ENCODE measurements around the gene TMPRSS6. TPM values are rescaled to one million over a fixed set of nuclear protein-coding genes. Genes with fewer than 3 reads are reported as not detected.

Gene TMPRSS6
- total RNA-seq, 8 experiments from 2014 or later, result 0.05 to 0.56 (median 0.18) TPM; not detected in 1

DNA sequence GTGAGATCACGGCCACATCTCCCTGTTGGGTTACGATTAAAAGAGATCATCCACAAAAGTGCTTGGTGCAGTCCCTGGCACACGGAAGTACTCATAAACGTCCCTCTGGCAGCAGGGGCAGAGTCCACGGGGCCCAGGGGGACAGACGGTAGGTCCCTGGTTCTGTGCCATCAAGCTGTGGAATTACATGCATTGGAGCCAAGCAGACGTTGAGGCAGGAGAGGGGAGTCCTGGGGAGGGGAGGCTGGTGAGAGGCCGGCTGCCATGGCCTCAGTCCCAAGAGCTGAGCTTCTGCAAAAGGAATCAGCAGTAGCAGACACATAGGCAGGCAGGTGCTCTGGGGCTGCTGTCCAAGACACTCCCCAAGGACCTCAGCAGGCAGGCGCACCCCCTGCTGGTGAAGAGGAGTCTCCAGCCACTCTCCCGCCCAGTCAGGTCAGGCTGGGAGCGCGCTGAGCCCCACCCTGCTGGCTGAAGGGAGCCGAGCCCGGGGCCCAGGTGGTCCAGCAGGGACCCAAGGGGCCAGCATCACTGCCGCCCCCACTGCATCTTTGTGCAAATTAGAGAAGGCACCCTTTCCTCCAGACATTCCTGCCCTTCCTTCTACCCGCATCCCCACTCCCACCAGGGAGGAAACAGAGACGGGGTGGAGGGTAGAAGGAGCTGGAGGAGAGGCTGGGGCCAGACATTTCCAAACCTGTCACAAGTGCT, 65.5 kb downstream of the TMPRSS6 start:
- Histone ChIP-seq H3K27ac (no peak overlapping the region), H3K4me1 (replicated peaks in 1 of 2) (peaks cover 0 to 10% of the 10 kb centered on the region in 2 donors), H3K4me3 (no peak overlapping the region)
- in situ Hi-C loops (cut with MboI; ENCODE audit: low pct_unique_long_range_greater_than_20kb in 2 of 9, low sequenced_read_pairs in 9 of 9, unreplicated experiment in 9 of 9), result no loop called here
- 61 to 100% (median 100%) methylated on average over 1 to 6 of the region's 17 CpGs; no CpG with 5 or more reads in 5 of the 10 experiments for WGBS, 10 experiments
- ATAC-seq (replicated peaks in 6 of 8), result peak; percentile 66 to 100 (median 89)

DNA sequence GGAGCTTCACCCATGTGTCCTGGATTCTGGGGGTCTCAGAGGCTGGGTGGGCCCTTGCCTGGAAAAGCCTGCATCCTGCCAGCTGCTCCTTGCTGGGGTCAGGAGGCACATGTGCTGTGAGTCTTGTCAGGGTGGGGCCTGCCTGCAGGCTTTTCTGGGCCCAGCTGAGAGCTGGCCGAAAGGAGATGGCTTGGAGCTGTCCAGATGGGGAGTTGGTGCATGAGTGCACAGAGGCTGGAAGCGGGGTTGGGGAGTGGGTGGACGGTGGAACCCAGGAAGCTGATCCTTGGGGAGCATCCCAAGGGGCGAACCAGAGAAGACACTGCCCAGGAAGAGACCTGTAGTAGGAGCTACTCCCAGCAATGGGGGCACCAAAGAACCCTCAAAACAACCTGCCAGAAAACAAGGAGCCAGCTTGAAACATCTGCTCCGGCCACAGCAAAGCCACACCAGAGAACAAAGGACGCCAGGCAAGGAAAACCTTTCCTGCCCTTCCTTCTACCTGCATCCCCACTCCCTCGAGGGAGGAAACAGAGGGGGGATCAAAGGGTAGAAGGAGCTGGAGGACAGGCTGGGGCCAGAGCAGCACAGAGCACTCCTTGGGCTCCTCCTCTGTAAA, 66.2 kb downstream of the TMPRSS6 start:
- ATAC-seq (replicated peaks in 6 of 8), result peak in 3 of 8 experiments; percentile 17 to 76 (median 63)
- 10 to 100% (median 80%) methylated on average over 1 to 3 of the region's 7 CpGs; no CpG with 5 or more reads in 1 of the 10 experiments for WGBS, 10 experiments
- in situ Hi-C loops (cut with MboI; ENCODE audit: low pct_unique_long_range_greater_than_20kb in 2 of 9, low sequenced_read_pairs in 9 of 9, unreplicated experiment in 9 of 9), result no loop called here
- Histone ChIP-seq H3K4me1 (replicated peaks in 1 of 2) (peaks cover 0 to 10% of the 10 kb centered on the region in 2 donors), H3K27ac (no peak overlapping the region), H3K4me3 (no peak overlapping the region)

DNA sequence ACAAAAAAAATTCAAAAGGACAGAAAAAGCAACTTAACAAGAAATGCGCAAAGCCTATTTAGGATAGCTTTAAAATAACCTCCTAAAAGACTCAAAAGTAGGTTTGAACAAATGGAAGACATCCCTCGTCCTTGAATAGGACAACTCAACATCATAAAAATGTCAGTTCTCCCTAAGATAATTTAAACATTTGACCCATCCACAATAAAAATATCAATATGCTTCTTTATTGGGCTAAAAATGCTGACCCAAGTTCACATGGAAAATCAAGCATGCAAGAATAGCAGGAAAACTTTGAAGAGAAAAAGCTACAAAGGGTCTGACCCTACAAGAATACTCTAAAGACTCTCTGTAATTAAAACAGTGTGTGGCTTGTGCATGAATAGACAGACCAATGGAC, 70.0 kb downstream of the TMPRSS6 start:
- in situ Hi-C loops (cut with MboI; ENCODE audit: low pct_unique_long_range_greater_than_20kb in 2 of 9, low sequenced_read_pairs in 9 of 9, unreplicated experiment in 9 of 9), result no loop called here

DNA sequence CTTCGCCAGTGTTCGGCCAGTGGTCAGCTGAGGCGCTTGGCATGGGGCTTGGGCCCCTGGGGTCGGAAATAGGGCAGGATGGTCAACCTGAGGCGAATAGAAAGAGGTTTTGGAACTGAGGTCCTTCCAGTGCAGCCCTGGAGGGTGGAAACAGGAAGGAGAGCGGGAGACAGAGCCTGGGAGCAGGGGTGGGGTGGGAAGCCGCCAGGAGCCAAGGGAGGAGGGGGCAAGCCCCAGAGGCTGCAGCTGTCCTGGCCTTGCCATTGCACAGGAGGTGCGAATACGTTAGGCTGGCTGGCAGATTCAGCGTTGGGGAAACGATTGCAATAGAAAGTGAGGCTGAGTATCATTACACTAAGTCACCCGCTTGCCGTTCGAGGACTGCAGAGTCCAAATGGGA, 71.8 kb downstream of the TMPRSS6 start:
- H3K27ac ChIP-seq, result no peak overlapping the region
- no peak overlapping the region for H3K4me3 ChIP-seq
- in situ Hi-C loops (cut with MboI; ENCODE audit: low pct_unique_long_range_greater_than_20kb in 2 of 9, low sequenced_read_pairs in 9 of 9, unreplicated experiment in 9 of 9), result no loop called here
- no peaks in the 10 kb centered on the region for H3K4me1 ChIP-seq (replicated peaks in 1 of 2)
- peak in 3 of 8 experiments; percentile 25 to 42 (median 27) for ATAC-seq (replicated peaks in 6 of 8)
- WGBS, 10 experiments, result 27 to 82% (median 40%) methylated on average over 1 to 8 of the region's 14 CpGs; no CpG with 5 or more reads in 2 of the 10 experiments

More for the DNA sequence above, 70.0 kb downstream of the TMPRSS6 start:
- Histone ChIP-seq H3K27ac (no peak overlapping the region), H3K4me1 (replicated peaks in 1 of 2) (peaks cover 0 to 7% of the 10 kb centered on the region in 2 donors), H3K4me3 (no peak overlapping the region)
- 0 to 100% (median 60%) methylated on average over 1 to 2 of the region's 2 CpGs for WGBS, 10 experiments
- ATAC-seq (replicated peaks in 6 of 8), result no peak

DNA sequence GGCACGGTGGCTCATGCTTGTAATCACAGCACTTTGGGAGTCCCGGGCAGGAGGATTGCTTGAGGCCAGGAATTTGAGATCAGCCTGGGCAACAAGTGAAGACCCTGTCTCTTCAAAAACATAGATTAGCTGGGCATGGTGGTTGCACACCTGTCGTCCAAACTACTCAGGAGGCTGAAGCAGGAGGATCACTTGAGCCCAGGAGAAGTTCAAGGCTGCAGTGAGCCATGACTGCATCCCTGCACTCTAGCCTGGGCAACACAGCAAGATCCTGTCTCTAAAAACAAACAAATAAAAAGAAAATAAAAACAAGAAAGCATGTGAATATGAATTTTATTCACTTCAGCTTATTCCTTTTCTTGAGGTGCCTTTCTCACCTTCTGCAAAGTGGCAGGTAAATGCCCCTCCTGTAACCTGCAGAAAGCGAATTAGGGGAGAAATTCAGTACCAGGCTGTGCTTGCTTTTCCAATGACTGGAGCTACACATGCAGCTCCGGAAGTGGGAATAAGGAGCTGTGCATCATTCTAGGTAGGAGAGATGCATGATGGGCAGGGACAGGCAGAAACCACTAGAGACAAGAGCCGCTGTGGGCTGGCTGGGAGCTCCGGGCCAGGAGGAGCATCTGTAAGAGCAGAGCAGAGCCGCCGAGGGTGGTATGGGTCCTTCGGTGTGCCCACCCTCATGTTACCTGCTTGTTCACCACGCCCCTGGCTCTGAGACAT, 72.7 kb downstream of the TMPRSS6 start:
- 38 to 100% (median 81%) methylated on average over 1 to 10 of the region's 11 CpGs for WGBS, 10 experiments
- in situ Hi-C loops (cut with MboI; ENCODE audit: low pct_unique_long_range_greater_than_20kb in 2 of 9, low sequenced_read_pairs in 9 of 9, unreplicated experiment in 9 of 9), result no loop called here
- ATAC-seq (replicated peaks in 6 of 8), result no peak

DNA sequence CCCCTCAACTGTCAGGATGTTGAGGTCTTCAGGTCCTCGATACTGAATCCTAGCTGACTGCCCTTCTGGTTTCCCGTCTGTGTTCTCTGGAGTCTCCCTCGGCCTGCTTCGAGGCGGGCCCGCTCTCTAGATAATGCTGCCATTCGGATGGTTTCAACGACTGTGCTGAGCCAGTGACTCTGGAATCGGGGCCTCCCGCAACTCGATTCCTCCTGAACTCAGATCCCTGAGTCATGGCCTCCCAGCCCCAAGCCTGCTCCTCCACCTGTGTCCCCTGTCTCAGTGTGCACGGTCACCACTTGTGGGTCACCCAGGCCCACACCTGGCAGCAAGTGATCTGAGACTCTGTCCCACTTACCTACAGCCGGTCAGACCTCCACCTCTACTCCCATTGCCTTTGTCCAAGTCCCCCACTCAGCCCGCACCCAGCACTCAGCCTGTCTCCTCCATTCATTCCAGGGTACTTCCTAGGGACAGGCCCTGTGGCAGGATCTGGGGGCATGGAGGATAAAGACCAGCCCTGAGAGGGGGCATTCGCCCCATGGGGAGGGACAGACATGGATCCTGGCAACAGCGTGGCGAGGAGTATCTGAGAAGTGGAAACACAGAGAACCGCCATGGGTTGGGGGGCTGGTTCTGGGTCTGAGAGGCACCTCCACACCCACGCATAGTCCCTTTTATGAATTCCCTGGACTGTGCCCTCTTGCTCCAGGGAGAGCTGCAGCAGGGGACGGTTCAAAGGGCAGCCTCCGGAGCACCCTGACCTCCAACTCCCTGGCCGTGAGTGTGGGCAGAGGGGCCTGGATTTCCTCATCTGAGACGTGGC, 75.7 kb downstream of the TMPRSS6 start:
- H3K4me1 ChIP-seq (replicated peaks in 1 of 2), result no peaks in the 10 kb centered on the region
- H3K27ac ChIP-seq, result no peak overlapping the region
- no peak overlapping the region for H3K4me3 ChIP-seq
- no peak for ATAC-seq (replicated peaks in 6 of 8)
- WGBS, 10 experiments, result 40 to 93% (median 85%) methylated on average over 1 to 6 of the region's 23 CpGs; no CpG with 5 or more reads in 4 of the 10 experiments
- in situ Hi-C loops (cut with MboI; ENCODE audit: low pct_unique_long_range_greater_than_20kb in 2 of 9, low sequenced_read_pairs in 9 of 9, unreplicated experiment in 9 of 9), result no loop called here

More for the DNA sequence above, 72.7 kb downstream of the TMPRSS6 start:
- Histone ChIP-seq H3K4me3 (no peak overlapping the region), H3K4me1 (replicated peaks in 1 of 2) (no peaks in the 10 kb centered on the region), H3K27ac (no peak overlapping the region)

DNA sequence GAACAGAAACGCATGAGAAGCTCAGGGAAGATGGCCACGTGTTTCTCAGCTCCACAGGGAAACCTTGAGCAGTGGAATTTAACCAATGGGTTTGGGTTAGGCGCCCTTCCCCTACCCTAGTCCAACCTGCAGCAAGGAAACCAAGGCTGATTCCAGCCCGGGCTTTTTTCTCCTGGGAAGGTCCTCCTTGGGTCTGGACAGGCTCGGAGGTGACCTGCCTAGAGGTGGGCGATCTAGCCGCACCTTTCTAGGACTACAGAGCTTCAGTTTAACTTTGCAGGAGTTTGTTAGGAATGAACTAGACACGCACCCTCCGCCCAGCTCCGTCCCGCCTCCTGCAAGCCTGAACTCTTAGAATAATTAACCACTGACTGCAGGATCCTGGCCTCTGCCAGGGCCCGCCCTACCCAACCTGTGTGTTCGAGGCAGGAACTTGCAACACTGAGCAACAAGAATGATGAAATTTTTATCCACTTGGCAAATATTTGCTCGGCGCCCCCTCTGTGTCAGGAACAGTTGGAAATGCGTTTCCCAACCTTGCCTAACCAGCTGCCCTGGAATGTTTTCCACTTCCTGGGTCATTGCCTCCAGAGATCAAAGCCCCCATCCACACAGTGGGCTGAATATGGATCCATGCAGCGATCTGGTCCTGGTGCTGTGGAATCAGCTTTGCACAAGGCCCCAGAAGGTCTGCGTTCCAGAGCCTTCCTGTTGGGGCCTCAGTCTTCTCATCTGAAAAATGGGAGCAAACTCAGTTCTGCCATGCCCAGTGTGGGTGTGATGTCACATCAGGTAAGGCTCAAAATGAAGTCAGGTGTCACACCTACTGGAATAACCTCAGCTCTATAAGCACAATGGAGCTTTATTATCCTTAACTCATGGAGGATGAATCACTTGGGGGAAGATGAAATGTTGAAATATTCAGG, 76.7 kb downstream of the TMPRSS6 start:
- Histone ChIP-seq H3K4me1 (replicated peaks in 1 of 2) (no peaks in the 10 kb centered on the region), H3K27ac (no peak overlapping the region), H3K4me3 (no peak overlapping the region)
- in situ Hi-C loops (cut with MboI; ENCODE audit: low pct_unique_long_range_greater_than_20kb in 2 of 9, low sequenced_read_pairs in 9 of 9, unreplicated experiment in 9 of 9), result no loop called here
- ATAC-seq (replicated peaks in 6 of 8), result peak in 7 of 8 experiments; percentile 21 to 98 (median 54)
- 35 to 100% (median 72%) methylated on average over 1 to 8 of the region's 18 CpGs; no CpG with 5 or more reads in 2 of the 10 experiments for WGBS, 10 experiments

DNA sequence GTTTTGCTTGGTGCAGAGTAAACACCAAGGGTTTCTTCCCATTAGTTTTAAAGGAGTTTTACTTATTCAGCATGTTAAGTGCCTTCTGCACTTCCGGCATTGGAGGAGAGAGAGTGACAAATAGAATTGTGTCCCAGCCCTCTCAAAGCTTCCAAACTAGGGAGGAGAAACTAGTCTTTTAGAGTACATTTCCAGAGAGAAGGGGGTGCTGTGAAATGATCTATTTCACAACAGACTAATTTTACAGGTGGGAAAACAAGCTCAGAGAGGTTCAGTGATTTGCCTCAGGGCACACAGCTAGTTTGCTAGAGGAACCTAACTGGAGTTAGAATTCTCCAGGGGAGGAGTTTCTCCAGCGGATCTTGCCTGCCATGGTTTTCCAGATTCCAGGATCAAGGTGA, 77.4 kb downstream of the TMPRSS6 start:
- WGBS, 10 experiments, result 0 to 100% (median 64%) methylated on average over 1 to 2 of the region's 2 CpGs; no CpG with 5 or more reads in 4 of the 10 experiments
- no peaks in the 10 kb centered on the region for H3K4me1 ChIP-seq (replicated peaks in 1 of 2)
- peak in 2 of 8 experiments; percentile 12 to 35 for ATAC-seq (replicated peaks in 6 of 8)
- H3K27ac ChIP-seq, result no peak overlapping the region
- in situ Hi-C loops (cut with MboI; ENCODE audit: low pct_unique_long_range_greater_than_20kb in 2 of 9, low sequenced_read_pairs in 9 of 9, unreplicated experiment in 9 of 9), result no loop called here
- H3K4me3 ChIP-seq, result no peak overlapping the region

GRCh38 chr22:37030560-37031281, 78.8 kb downstream of the TMPRSS6 start:
- Histone ChIP-seq H3K4me3 (no peak overlapping the region), H3K27ac (no peak overlapping the region), H3K4me1 (replicated peaks in 1 of 2) (no peaks in the 10 kb centered on the region)
- no peak for ATAC-seq (replicated peaks in 6 of 8)
- 67 to 96% (median 77%) methylated on average over 1 to 11 of the region's 14 CpGs; no CpG with 5 or more reads in 4 of the 10 experiments for WGBS, 10 experiments
- in situ Hi-C loops (cut with MboI; ENCODE audit: low pct_unique_long_range_greater_than_20kb in 2 of 9, low sequenced_read_pairs in 9 of 9, unreplicated experiment in 9 of 9), result no loop called here

DNA sequence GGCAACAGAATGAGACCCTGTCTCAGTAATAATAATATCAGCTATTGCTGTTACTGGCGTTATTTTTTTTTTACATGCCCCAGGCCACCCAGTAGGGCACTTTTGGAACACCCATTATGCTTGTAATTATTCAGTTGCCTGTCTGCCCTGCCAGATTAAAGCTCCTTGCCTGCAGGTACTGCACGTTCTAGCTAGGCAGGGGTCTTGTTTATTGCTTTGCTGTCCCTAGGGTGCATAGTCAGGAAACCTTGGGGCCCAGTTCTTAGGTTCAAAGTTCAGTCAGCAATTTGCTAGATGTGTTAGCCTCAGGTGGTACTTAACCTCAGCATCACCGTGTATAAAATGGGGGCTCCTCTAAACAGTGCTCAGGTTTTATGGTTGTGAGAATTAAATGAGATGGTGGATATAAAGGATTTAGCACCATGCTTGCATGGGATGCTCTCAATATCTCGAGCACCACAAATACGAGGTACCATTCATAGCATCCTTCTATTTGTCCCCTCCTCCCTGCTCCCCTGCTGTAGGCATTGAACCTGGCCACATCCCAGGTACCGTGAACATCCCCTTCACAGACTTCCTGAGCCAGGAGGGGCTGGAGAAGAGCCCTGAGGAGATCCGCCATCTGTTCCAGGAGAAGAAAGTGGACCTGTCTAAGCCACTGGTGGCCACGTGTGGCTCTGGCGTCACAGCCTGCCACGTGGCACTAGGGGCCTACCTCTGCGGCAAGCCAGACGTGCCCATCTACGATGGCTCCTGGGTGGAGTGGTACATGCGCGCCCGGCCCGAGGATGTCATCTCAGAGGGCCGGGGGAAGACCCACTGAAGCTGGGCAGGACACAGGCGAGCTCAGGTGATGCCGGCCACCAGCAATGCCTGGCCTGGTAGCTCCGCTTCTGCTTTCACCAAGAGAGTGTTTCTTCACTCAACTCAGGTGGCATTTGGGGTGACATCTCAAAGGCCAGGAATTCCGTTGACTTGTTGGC, 80.5 kb downstream of the TMPRSS6 start:
- in situ Hi-C loops (cut with MboI; ENCODE audit: low pct_unique_long_range_greater_than_20kb in 2 of 9, low sequenced_read_pairs in 9 of 9, unreplicated experiment in 9 of 9), result no loop called here
- no peaks in the 10 kb centered on the region for H3K4me1 ChIP-seq (replicated peaks in 1 of 2)
- WGBS, 10 experiments, result 72 to 100% (median 80%) methylated on average over 1 to 7 of the region's 22 CpGs; no CpG with 5 or more reads in 1 of the 10 experiments
- H3K4me3 ChIP-seq, result no peak overlapping the region
- H3K27ac ChIP-seq, result no peak overlapping the region
- no peak for ATAC-seq (replicated peaks in 6 of 8)

All from motor neuron (in vitro differentiated cells).